ENCODE measurements around the gene RAPGEF5.

Gene RAPGEF5

GRCh38 chr7:22343612-22344011 is 13.3 kb downstream of the RAPGEF5 start:
- DNase-seq = no peak

- no peak for DNase-seq
Measured at GRCh38 chr7:22343071-22343470, 13.9 kb downstream of the RAPGEF5 start.

GRCh38 chr7:22339725-22340390 is 17.1 kb downstream of the RAPGEF5 start:
- DNase-seq = no peak

GRCh38 chr7:22338877-22339276 is 18.1 kb downstream of the RAPGEF5 start:
- DNase-seq = no peak

GRCh38 chr7:22338411-22338810 is 18.5 kb downstream of the RAPGEF5 start:
- no peak for DNase-seq

- DNase-seq = no peak
Measured at GRCh38 chr7:22333680-22334141, 23.2 kb downstream of the RAPGEF5 start.

GRCh38 chr7:22332461-22332870 is 24.5 kb downstream of the RAPGEF5 start:
- no peak for DNase-seq

- no peak for DNase-seq
Measured at GRCh38 chr7:22331704-22332103, 25.2 kb downstream of the RAPGEF5 start.

GRCh38 chr7:22330903-22331302 is 26.1 kb downstream of the RAPGEF5 start:
- no peak for DNase-seq

- DNase-seq = no peak
Measured at GRCh38 chr7:22329816-22330524, 27.0 kb downstream of the RAPGEF5 start.

- no peak for DNase-seq
Measured at GRCh38 chr7:22326181-22326580, 30.8 kb downstream of the RAPGEF5 start.

- no peak for DNase-seq
Measured at GRCh38 chr7:22325671-22326070, 31.3 kb downstream of the RAPGEF5 start.

GRCh38 chr7:22323714-22324113 is 33.2 kb downstream of the RAPGEF5 start:
- DNase-seq = no peak

GRCh38 chr7:22320416-22320815 is 36.5 kb downstream of the RAPGEF5 start:
- no peak for DNase-seq

- DNase-seq = no peak
Measured at GRCh38 chr7:22319424-22320403, 37.2 kb downstream of the RAPGEF5 start.

GRCh38 chr7:22318376-22318775 is 38.6 kb downstream of the RAPGEF5 start:
- DNase-seq = no peak

- DNase-seq = no peak
Measured at GRCh38 chr7:22317632-22318031, 39.3 kb downstream of the RAPGEF5 start.

- no peak for DNase-seq
Measured at GRCh38 chr7:22316914-22317313, 40.0 kb downstream of the RAPGEF5 start.

GRCh38 chr7:22307816-22308215 is 49.1 kb downstream of the RAPGEF5 start:
- DNase-seq = no peak

GRCh38 chr7:22305706-22306105 is 51.2 kb downstream of the RAPGEF5 start:
- no peak for DNase-seq

- DNase-seq = no peak
Measured at GRCh38 chr7:22302951-22303423, 54.0 kb downstream of the RAPGEF5 start.

GRCh38 chr7:22302193-22302592 is 54.8 kb downstream of the RAPGEF5 start:
- DNase-seq = no peak

- DNase-seq = no peak
Measured at GRCh38 chr7:22301790-22302189, 55.2 kb downstream of the RAPGEF5 start.
